MM.1S (cell line): Measurements from ENCODE around the gene CFHR2.
"Not testable (repeated sequence)": the region's sequence is repeated elsewhere in the genome, so short reads cannot be mapped to it uniquely, and the experiment has no call there.

Experiments used
- DNase-seq: peaks from one replicate; pipeline ENCODE4 v3.0.0-alpha.2; 2015
- H2AFZ ChIP-seq: fragments of 300-600 bp; sonication (generic); 2 replicates; pipeline ENCODE4 v1.6.0; 2016; ENCODE audit warnings: antibody characterized with exemption, low read length
- H3F3A ChIP-seq: fragments of 300-600 bp; sonication (generic); 2 replicates; pipeline ENCODE4 v1.6.1; 2016; ENCODE audit warnings: mild to moderate bottlenecking, antibody characterized with exemption, low read length, moderate library complexity, mixed read lengths; ENCODE audit not compliant: insufficient read depth
- H3K27ac ChIP-seq: fragments of 300-600 bp; sonication (generic); 2 replicates; pipeline ENCODE4 v1.5.1; 2016; ENCODE audit warnings: mild to moderate bottlenecking, low read length
- H3K27me3 ChIP-seq: fragments of 300-600 bp; sonication (generic); replicated peaks from 2 replicates; pipeline ENCODE4 v1.6.0; 2016; ENCODE audit warnings: low read length; ENCODE audit not compliant: insufficient read depth
- H3K36me3 ChIP-seq: fragments of 300-600 bp; sonication (generic); replicated peaks from 2 replicates; pipeline ENCODE4 v1.6.1; 2016; ENCODE audit warnings: mild to moderate bottlenecking, low read length, mixed read lengths; ENCODE audit not compliant: insufficient read depth
- H3K4me1 ChIP-seq: fragments of 300-600 bp; sonication (generic); 2 replicates; pipeline ENCODE4 v1.6.1; 2016; ENCODE audit warnings: low read length, mixed read lengths
- H3K4me2 ChIP-seq: fragments of 300-600 bp; sonication (generic); 2 replicates; pipeline ENCODE4 v1.6.0; 2016; ENCODE audit warnings: low read depth, low read length
- H3K4me3 ChIP-seq: fragments of 300-600 bp; sonication (generic); 2 replicates; pipeline ENCODE4 v1.5.1; 2016; ENCODE audit warnings: low read length, mixed read lengths
- H3K79me2 ChIP-seq: fragments of 300-600 bp; sonication (generic); 2 replicates; pipeline ENCODE4 v1.6.1; 2016; ENCODE audit warnings: mixed run types, low read length, mixed read lengths
- H3K9ac ChIP-seq: fragments of 300-600 bp; sonication (generic); 2 replicates; pipeline ENCODE4 v1.6.1; 2016; ENCODE audit warnings: low read length, mixed read lengths
- H3K9me2 ChIP-seq: fragments of 300-600 bp; sonication (generic); replicated peaks from 2 replicates; pipeline ENCODE4 v1.6.1; 2016; ENCODE audit warnings: mild to moderate bottlenecking, low read length, mixed read lengths; ENCODE audit not compliant: insufficient read depth
- H3K9me3 ChIP-seq: fragments of 300-600 bp; sonication (generic); replicated peaks from 2 replicates; pipeline ENCODE4 v1.6.1; 2016; ENCODE audit warnings: mild to moderate bottlenecking, low read length, mixed read lengths; ENCODE audit not compliant: insufficient read depth
- H4K20me1 ChIP-seq: fragments of 300-600 bp; sonication (generic); 2 replicates; pipeline ENCODE4 v1.6.1; 2016; ENCODE audit warnings: mild to moderate bottlenecking, low read length, moderate library complexity, mixed read lengths; ENCODE audit not compliant: insufficient read depth
- EZH2 ChIP-seq: fragments of 300-600 bp; sonication (generic); optimal IDR thresholded peaks from 2 replicates; pipeline ENCODE3; 2017; ENCODE audit warnings: low read depth, mild to moderate bottlenecking, antibody characterized with exemption, low read length, mixed read lengths
- EZH2phosphoT487 ChIP-seq: fragments of 300-600 bp; sonication (generic); IDR thresholded peaks from 2 replicates; pipeline ENCODE4 v1.6.1; 2018; ENCODE audit warnings: antibody characterized with exemption, low read length
- TF ChIP-seq, protein P1 (sequence below): fragments of 300-600 bp; sonication (generic); IDR thresholded peaks from 2 replicates; pipeline ENCODE4 v1.5.1; 2016; ENCODE audit warnings: antibody characterized with exemption, low read length, mixed read lengths

The CFHR2 gene

DNA sequence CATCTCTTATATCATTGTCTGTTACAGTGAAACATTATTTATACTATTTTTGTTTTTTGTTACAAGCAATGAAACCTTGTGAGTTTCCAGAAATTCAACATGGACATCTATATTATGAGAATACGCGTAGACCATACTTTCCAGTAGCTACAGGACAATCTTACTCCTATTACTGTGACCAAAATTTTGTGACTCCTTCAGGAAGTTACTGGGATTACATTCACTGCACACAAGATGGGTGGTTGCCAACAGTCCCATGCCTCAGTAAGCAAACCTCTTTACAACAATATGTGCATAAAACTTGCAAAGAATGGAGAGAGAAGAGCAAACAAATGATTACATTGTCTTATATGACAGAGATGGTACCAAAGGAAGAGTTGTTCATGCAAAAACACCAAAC is 33.3 kb upstream of the CFHR2 start:
- TF ChIP-seq EZH2phosphoT487: no peak
- TF ChIP-seq, protein P1, sequence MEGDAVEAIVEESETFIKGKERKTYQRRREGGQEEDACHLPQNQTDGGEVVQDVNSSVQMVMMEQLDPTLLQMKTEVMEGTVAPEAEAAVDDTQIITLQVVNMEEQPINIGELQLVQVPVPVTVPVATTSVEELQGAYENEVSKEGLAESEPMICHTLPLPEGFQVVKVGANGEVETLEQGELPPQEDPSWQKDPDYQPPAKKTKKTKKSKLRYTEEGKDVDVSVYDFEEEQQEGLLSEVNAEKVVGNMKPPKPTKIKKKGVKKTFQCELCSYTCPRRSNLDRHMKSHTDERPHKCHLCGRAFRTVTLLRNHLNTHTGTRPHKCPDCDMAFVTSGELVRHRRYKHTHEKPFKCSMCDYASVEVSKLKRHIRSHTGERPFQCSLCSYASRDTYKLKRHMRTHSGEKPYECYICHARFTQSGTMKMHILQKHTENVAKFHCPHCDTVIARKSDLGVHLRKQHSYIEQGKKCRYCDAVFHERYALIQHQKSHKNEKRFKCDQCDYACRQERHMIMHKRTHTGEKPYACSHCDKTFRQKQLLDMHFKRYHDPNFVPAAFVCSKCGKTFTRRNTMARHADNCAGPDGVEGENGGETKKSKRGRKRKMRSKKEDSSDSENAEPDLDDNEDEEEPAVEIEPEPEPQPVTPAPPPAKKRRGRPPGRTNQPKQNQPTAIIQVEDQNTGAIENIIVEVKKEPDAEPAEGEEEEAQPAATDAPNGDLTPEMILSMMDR: no peak
- no peak for TF ChIP-seq EZH2
- H3K36me3 ChIP-seq: no peaks in the 10 kb centered on the region

DNA sequence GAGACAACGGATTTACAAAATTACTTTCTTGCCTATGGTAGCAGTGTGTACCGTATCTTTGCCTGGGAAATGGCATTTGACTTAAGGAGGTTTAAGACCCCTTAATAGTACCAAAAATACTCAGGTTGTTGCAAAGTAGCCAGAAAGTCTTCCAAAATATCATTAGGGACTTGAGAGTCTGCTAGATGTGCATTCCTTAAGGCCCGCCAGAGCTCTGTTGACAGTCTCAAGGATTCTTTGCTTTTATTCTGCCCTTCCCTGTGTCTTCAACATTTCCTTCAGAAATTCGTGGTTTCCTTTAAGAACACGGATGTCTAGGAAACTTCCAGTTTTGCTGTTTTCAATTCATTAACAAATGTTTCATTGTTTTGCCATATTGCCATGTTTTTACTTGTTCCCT is 31.3 kb upstream of the CFHR2 start:
- not testable (repeated sequence) for H3K9me2 ChIP-seq, H3K79me2 ChIP-seq, H3K36me3 ChIP-seq, H3K4me1 ChIP-seq, H3K9ac ChIP-seq, DNase-seq, H3K9me3 ChIP-seq, H3K4me2 ChIP-seq, H3K27me3 ChIP-seq, H3K27ac ChIP-seq, H3K4me3 ChIP-seq, H3F3A ChIP-seq, H4K20me1 ChIP-seq, H2AFZ ChIP-seq

More for the DNA sequence above, 33.3 kb upstream of the CFHR2 start:
- Histone ChIP-seq H3K27me3 (no peaks in the 10 kb centered on the region), H3K79me2 (no peaks in the 10 kb centered on the region), H4K20me1 (no peaks in the 10 kb centered on the region), H2AFZ (no peak overlapping the region), H3K9me2 (no peaks in the 10 kb centered on the region), H3K9ac (no peak overlapping the region), H3K9me3 (no peaks in the 10 kb centered on the region), H3K27ac (no peak overlapping the region), H3K4me2 (no peak overlapping the region), H3F3A (no peaks in the 10 kb centered on the region), H3K4me1 (no peaks in the 10 kb centered on the region), H3K4me3 (no peak overlapping the region)
- DNase-seq: no peak

DNA sequence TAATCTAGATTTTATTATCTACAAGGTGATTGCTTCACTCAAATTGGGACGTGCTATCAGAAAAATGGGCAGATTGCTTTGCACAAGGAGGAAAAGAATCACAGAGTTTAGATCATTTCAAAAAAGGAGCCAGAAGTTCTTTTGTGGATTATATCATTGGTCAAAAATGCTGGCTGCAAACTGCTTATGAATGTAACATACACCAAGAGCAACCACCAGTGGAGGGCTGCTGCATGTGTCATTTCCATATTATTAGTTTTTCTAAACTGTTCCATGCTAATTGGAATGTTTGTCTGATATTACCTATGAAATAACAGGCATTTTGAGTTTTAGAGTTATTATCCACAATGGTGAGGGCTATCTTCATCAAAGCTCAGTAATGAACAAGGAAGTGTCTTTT is 16.7 kb upstream of the CFHR2 start:
- not testable (repeated sequence) for H2AFZ ChIP-seq, H3K4me3 ChIP-seq, DNase-seq, H3K9me3 ChIP-seq, H4K20me1 ChIP-seq, H3F3A ChIP-seq, H3K27ac ChIP-seq, H3K9ac ChIP-seq, H3K27me3 ChIP-seq, H3K4me1 ChIP-seq, H3K36me3 ChIP-seq, H3K4me2 ChIP-seq, H3K9me2 ChIP-seq, H3K79me2 ChIP-seq

DNA sequence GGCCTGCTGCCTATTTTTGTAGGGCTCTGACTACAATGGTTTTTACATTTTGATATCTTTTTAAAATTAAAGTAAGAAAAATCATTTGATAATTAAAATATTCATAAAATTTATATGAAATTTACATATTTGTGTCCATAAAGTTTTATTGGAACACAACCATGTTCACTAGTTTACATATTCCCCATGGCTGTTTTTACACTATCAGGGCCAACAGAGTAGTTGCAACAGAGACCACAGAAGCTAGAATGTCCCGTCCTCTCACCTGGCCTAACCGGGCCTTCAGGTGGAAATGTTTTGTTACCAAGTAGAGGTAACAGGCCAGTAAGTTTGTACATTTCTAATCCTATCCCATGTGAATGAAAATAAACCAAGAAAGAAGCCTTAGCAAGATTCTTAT is 10.7 kb upstream of the CFHR2 start:
- not testable (repeated sequence) for H3K9ac ChIP-seq, H3K79me2 ChIP-seq, H2AFZ ChIP-seq, H3K4me3 ChIP-seq, H3K4me2 ChIP-seq, H3K36me3 ChIP-seq, DNase-seq, H4K20me1 ChIP-seq, H3K9me2 ChIP-seq, H3K4me1 ChIP-seq, H3F3A ChIP-seq, H3K9me3 ChIP-seq, H3K27me3 ChIP-seq, H3K27ac ChIP-seq

DNA sequence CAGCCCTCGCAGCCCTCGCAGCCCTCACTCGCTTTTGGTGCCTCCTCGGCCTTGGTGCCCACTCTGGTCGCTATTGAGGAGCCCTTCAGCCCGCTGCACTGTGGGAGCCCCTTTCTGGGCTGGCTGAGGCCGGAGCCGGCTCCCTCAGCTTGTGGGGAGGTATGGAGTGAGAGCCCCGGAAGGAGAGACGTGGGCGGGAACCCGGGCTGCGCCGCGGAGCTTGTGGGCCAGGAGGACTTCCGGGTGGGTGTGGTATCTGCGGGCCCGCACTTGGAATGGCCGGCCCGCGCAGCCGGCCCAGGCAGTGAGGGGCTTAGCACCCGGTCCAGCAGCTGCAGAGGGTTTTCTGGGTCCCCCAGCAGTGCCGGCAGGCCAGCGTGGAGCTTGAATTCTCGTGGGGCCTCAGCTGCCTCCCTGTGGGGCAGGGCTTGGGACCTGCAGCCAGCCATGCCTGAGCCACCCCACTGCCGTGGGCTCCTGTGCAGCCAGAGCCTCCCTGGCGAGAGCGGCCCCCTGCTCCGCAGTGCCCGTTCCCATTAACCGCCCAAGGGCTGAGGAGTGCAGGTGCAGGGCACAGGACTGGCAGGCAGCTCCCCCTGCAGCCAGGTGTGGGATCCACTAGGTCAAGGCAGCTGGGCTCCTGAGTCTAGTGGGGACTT is 9.9 kb upstream of the CFHR2 start:
- no peaks in the 10 kb centered on the region for H3K9me2 ChIP-seq
- no peaks in the 10 kb centered on the region for H3K9me3 ChIP-seq
- no peak overlapping the region for H3K4me2 ChIP-seq
- TF ChIP-seq EZH2phosphoT487 (no peak), EZH2 (no peak)
- TF ChIP-seq, protein P1: no peak
- no peak overlapping the region for H2AFZ ChIP-seq
- no peaks in the 10 kb centered on the region for H3K36me3 ChIP-seq
- H3F3A ChIP-seq: no peaks in the 10 kb centered on the region
- no peaks in the 10 kb centered on the region for H3K27me3 ChIP-seq
- H3K4me1 ChIP-seq: no peaks in the 10 kb centered on the region
- no peaks in the 10 kb centered on the region for H3K79me2 ChIP-seq
- H3K4me3 ChIP-seq: no peak overlapping the region
- H3K27ac ChIP-seq: no peak overlapping the region
- DNase-seq: no peak
- no peaks in the 10 kb centered on the region for H4K20me1 ChIP-seq
- H3K9ac ChIP-seq: no peak overlapping the region

DNA sequence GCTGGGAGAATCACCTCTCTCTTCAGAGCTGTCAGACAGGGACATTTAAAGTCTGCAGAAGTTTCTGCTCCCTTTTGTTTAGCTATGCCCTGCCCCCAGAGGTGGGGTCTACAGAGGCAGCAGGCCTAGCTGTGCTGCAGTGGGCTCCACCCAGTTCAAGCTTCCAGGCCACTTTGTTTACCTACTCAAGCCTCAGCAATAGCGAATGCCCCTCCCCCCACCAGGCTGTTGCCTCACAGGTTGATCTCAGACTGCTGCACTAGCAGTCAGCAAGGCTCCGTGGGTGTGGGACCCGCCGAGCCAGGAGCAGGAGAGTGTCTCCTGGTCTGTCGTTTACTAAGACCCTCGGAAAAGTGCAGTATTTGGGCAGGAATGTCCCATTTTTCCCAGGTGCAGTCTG is 2.1 kb upstream of the CFHR2 start:
- H3K36me3 ChIP-seq, H3K4me3 ChIP-seq, H3K9me3 ChIP-seq, H4K20me1 ChIP-seq, H3K9me2 ChIP-seq, H3K27ac ChIP-seq, H2AFZ ChIP-seq, H3K27me3 ChIP-seq, H3K4me2 ChIP-seq, DNase-seq, H3K79me2 ChIP-seq, H3F3A ChIP-seq, H3K4me1 ChIP-seq, H3K9ac ChIP-seq: not testable (repeated sequence)
